Aorta (tissue), 5 donors: Measurements from ENCODE around the gene SPIRE1. TPM values are rescaled to one million over a fixed set of nuclear protein-coding genes. Genes with fewer than 3 reads are reported as not detected.
"Not testable (repeated sequence)": the region's sequence is repeated elsewhere in the genome, so short reads cannot be mapped to it uniquely, and the experiment has no call there.

Experiments
- ATAC-seq: fragments of 200-7000 bp; cut with Tn5 transposase; one replicate; pipeline ENCODE4 v1.9.1; 2022; ENCODE audit warnings: moderate library complexity; ENCODE audit not compliant: low FRiP score
- DNase-seq, 2 donors: peaks; one replicate each; pipeline ENCODE4 v3.0.0-alpha.2; 2020
- H3K27ac ChIP-seq, 2 donors: one replicate each; pipeline ENCODE4 v1.5.1; 2013; ENCODE audit warnings: low read length in 2 of 2, mild to moderate bottlenecking in 2 of 2, moderate library complexity in 2 of 2, control low read depth in 1 of 2, inconsistent platforms in 1 of 2, low read depth in 1 of 2
- H3K27me3 ChIP-seq, 2 donors: one replicate each; pipeline ENCODE4 v1.6.1; 2013; ENCODE audit warnings: control low read depth in 1 of 2, low read length in 1 of 2, mild to moderate bottlenecking in 1 of 2, moderate library complexity in 1 of 2; ENCODE audit not compliant: insufficient read depth in 2 of 2, control insufficient read depth in 1 of 2
- H3K36me3 ChIP-seq, 2 donors: one replicate each; pipeline ENCODE4 v1.6.1; 2013; ENCODE audit warnings: control low read depth in 1 of 2, low read length in 1 of 2, mild to moderate bottlenecking in 1 of 2; ENCODE audit not compliant: insufficient read depth in 2 of 2, control insufficient read depth in 1 of 2
- H3K4me1 ChIP-seq, 2 donors: one replicate each; pipeline ENCODE4 v1.6.1; 2013; ENCODE audit warnings: low read length in 2 of 2, control low read depth in 1 of 2, mild to moderate bottlenecking in 1 of 2, moderate library complexity in 1 of 2; ENCODE audit not compliant: insufficient read depth in 2 of 2, control insufficient read depth in 1 of 2
- H3K4me3 ChIP-seq, 2 donors: one replicate each; pipeline ENCODE4 v1.5.1; 2013; ENCODE audit warnings: low read length in 2 of 2, control low read depth in 1 of 2, mild to moderate bottlenecking in 1 of 2
- H3K9me3 ChIP-seq: one replicate; pipeline ENCODE4 v1.6.1; 2013; ENCODE audit warnings: mild to moderate bottlenecking, low read length; ENCODE audit not compliant: control insufficient read depth
- whole genome bisulfite sequencing, 2 donors: extraction: QIAGEN DNeasy Blood & Tissue Kit; methylation state at CpG; one replicate each; pipeline ENCODE4 v1.1.7; 2013; 5-methylcytosine and 5-hydroxymethylcytosine counted together
- intact Hi-C, 2 donors: fragments of 100-400 bp; cut with DNase I; formaldehyde crosslinking; loops; one replicate each; pipeline versions ENCODE4 v1.14.2 to v1.15.0; 2022
- polyA plus RNA-seq, 2 donors: library from polyadenylated mRNA; stranded (reverse); fragments of 200-250 nt; gene quantifications; one replicate each; pipeline ENCODE4 v1.2.3, GENCODE V29; 2013
- total RNA-seq, 2 donors: library from RNA; stranded (reverse); fragmentation: NEBNext Ultra II Directional; extraction: Animal tissue kit (Norgen Biotek cat#: 25700); gene quantifications; one replicate each; pipeline ENCODE4 v1.2.1, GENCODE V29; 2021
- donor health status: healthy with polysubstance abuse.
- donor health status: Bipolar disorder and iron deficiency.
- donor health status: DM: no; HTN: no; CAD: no.
- donor health status: DM: no; HTN: no; CAD: no.
- donor health status: DM: yes; HTN: yes; CAD: no.

Gene SPIRE1
- total and polyA plus RNA-seq, 4 donors = 14.9 to 48.5 (median 28.2) TPM

- H3K4me3 ChIP-seq, H3K9me3 ChIP-seq, ATAC-seq, DNase-seq, H3K27me3 ChIP-seq, H3K36me3 ChIP-seq, H3K4me1 ChIP-seq, H3K27ac ChIP-seq: not testable (repeated sequence)
- 89 to 95% methylated on average over 4 of the region's 4 CpGs for WGBS, 2 donors
- intact Hi-C loops = loop anchor here in 1 of 2 donors (5.0 kb wide), 1 partner anchor 118 kb away; the partner anchor contains the start of gene SPIRE1
Observed at GRCh38 chr18:12539158-12539557, 118.7 kb downstream of the SPIRE1 start.

DNA sequence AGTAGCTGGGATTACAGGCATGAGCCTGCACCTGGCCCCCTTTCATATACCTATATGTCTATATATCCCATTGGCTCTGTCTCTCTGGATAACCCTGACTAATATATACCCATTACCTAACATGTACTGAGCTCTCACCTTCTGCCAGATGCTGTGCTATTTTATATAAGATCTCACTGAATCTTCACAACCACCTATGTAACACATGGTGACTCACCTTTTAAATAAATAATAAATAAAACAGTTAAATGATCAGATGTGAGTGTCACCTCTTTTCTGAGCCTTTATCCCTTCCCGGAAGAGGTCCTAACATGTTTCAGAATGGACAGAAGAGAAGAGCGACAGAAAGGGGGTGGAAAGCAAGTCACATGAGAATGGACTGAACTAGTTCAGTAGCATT, 123.1 kb downstream of the SPIRE1 start:
- intact Hi-C loops = loop anchor here in 1 of 2 donors (5.0 kb wide), 1 partner anchor 122 kb away; the partner anchor contains the start of gene SPIRE1
- Histone ChIP-seq H3K27ac (no peak overlapping the region), H3K36me3 (peaks cover 0 to 2% of the 10 kb centered on the region in 2 donors), H3K4me1 (no peaks in the 10 kb centered on the region), H3K9me3 (no peaks in the 10 kb centered on the region), H3K4me3 (no peak overlapping the region), H3K27me3 (no peaks in the 10 kb centered on the region)
- no peak for ATAC-seq
- WGBS, 2 donors = 91 to 99% methylated on average over 2 of the region's 2 CpGs
- DNase-seq = no peak

DNA sequence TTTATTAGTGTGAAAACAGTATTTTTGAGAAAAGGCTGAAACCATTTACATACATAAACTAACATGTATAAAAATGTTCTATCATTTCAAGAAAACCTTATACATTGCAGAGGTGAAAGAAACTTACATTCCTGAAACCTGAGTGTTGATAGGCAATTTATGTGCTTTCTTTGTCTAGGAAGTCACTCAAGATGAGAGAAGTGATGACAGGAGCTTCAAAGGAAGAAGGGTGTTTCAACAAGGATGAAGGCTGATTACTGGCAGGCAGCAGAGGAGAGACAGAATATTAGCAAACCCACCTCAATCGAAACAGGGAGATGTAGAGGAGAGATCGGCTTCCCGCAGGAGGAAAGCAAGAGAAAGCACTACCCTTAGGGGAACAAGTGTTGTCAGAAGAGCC, 125.2 kb downstream of the SPIRE1 start:
- Histone ChIP-seq H3K4me3 (no peak overlapping the region), H3K27me3 (no peaks in the 10 kb centered on the region), H3K27ac (no peak overlapping the region), H3K36me3 (peaks cover 0 to 2% of the 10 kb centered on the region in 2 donors), H3K4me1 (no peaks in the 10 kb centered on the region), H3K9me3 (no peaks in the 10 kb centered on the region)
- DNase-seq (no peak), ATAC-seq (no peak)
- intact Hi-C loops = no loop called here
- WGBS, 2 donors = 87 to 93% methylated on average over 3 of the region's 3 CpGs

DNA sequence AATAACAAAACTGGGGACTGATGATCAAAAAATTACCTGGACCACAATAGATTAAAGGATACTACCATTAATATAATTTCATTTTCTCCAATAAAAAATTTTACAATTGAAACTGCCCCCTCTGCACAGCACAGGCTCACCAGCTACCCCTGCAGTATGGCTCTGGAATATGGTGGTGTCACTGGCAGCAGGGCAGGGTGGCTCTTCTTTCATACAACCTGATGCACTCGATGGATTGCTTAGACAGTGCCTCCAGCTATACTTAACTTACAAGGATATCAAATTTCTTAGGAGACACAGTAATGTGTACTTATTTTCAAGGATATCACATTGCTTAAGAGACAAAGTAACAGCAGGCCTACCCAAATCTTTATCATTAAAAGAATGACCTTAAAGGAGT, 126.2 kb downstream of the SPIRE1 start:
- no peak overlapping the region for H3K4me3 ChIP-seq
- DNase-seq = no peak
- no peak for ATAC-seq
- H3K4me1 ChIP-seq = no peaks in the 10 kb centered on the region
- no peaks in the 10 kb centered on the region for H3K9me3 ChIP-seq
- intact Hi-C loops = no loop called here
- no peak overlapping the region for H3K27ac ChIP-seq
- H3K36me3 ChIP-seq = peaks cover 0 to 2% of the 10 kb centered on the region in 2 donors
- WGBS, 2 donors = 65 to 71% methylated on average over 1 of the region's 1 CpG
- H3K27me3 ChIP-seq = no peaks in the 10 kb centered on the region

GRCh38 chr18:12520442-12520992, 137.4 kb downstream of the SPIRE1 start:
- intact Hi-C loops = no loop called here
- no peaks in the 10 kb centered on the region for H3K27me3 ChIP-seq
- H3K4me3 ChIP-seq = no peak overlapping the region
- no peaks in the 10 kb centered on the region for H3K36me3 ChIP-seq
- H3K9me3 ChIP-seq = no peaks in the 10 kb centered on the region
- no peak overlapping the region for H3K27ac ChIP-seq
- 17 to 23% methylated on average over 5 of the region's 5 CpGs for WGBS, 2 donors
- DNase-seq (no peak), ATAC-seq (no peak)
- peaks cover 6 to 9% of the 10 kb centered on the region in 2 donors for H3K4me1 ChIP-seq

GRCh38 chr18:12518832-12519531, 138.9 kb downstream of the SPIRE1 start:
- ATAC-seq (no peak), DNase-seq (no peak)
- H3K4me3 ChIP-seq = no peak overlapping the region
- no peak overlapping the region for H3K27ac ChIP-seq
- H3K36me3 ChIP-seq = no peaks in the 10 kb centered on the region
- no peaks in the 10 kb centered on the region for H3K27me3 ChIP-seq
- 86 to 88% methylated on average over 6 of the region's 6 CpGs for WGBS, 2 donors
- no peaks in the 10 kb centered on the region for H3K9me3 ChIP-seq
- H3K4me1 ChIP-seq = peaks cover 6 to 9% of the 10 kb centered on the region in 2 donors
- intact Hi-C loops = no loop called here

GRCh38 chr18:12518326-12518725, 139.6 kb downstream of the SPIRE1 start:
- Histone ChIP-seq H3K4me1 (peaks cover 6 to 9% of the 10 kb centered on the region in 2 donors), H3K4me3 (no peak overlapping the region), H3K27me3 (no peaks in the 10 kb centered on the region), H3K27ac (no peak overlapping the region), H3K9me3 (no peaks in the 10 kb centered on the region), H3K36me3 (no peaks in the 10 kb centered on the region)
- 63 to 86% methylated on average over 2 of the region's 2 CpGs for WGBS, 2 donors
- intact Hi-C loops = no loop called here
- ATAC-seq (no peak), DNase-seq (no peak)

- Histone ChIP-seq H3K9me3 (no peaks in the 10 kb centered on the region), H3K4me1 (peaks cover 6 to 9% of the 10 kb centered on the region in 2 donors), H3K27me3 (no peaks in the 10 kb centered on the region), H3K27ac (no peak overlapping the region), H3K36me3 (no peaks in the 10 kb centered on the region), H3K4me3 (no peak overlapping the region)
- WGBS, 2 donors = 95 to 100% methylated on average over 1 of the region's 1 CpG
- no peak for ATAC-seq
- DNase-seq = no peak
- intact Hi-C loops = no loop called here
Observed at GRCh38 chr18:12517142-12517825, 140.6 kb downstream of the SPIRE1 start.
